GM12873 (cell line): ENCODE data around the gene PRKAR2B.

ENCODE experiments used
- TF ChIP-seq, protein P1 (sequence below): IDR thresholded peaks from 2 replicates; pipeline ENCODE4 v1.5.1; 2012; ENCODE audit warnings: low read depth, mild to moderate bottlenecking, moderate library complexity, low read length, control low read depth; ENCODE audit not compliant: insufficient read depth; ENCODE audit errors: missing control alignments

The PRKAR2B gene

DNA sequence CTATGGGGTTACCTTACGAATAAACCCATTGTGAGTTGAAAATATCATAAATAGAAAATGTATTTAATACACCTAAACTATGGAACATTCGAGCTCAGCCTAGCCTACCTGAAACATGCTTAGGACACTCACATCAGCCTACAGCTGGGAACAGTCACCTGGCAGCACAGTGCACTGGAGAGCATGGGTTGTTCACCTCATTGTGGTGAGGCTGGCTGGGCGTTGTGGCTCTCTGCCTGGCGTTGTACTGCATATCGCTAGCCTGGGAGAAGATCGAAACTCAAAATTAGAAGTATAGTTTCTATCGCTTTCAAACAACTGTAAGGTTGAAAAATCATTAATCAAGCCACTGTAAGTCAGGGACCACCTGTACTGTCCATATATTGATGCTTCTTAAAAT lies 107.0 kb downstream of the PRKAR2B start:
- TF ChIP-seq, protein P1, sequence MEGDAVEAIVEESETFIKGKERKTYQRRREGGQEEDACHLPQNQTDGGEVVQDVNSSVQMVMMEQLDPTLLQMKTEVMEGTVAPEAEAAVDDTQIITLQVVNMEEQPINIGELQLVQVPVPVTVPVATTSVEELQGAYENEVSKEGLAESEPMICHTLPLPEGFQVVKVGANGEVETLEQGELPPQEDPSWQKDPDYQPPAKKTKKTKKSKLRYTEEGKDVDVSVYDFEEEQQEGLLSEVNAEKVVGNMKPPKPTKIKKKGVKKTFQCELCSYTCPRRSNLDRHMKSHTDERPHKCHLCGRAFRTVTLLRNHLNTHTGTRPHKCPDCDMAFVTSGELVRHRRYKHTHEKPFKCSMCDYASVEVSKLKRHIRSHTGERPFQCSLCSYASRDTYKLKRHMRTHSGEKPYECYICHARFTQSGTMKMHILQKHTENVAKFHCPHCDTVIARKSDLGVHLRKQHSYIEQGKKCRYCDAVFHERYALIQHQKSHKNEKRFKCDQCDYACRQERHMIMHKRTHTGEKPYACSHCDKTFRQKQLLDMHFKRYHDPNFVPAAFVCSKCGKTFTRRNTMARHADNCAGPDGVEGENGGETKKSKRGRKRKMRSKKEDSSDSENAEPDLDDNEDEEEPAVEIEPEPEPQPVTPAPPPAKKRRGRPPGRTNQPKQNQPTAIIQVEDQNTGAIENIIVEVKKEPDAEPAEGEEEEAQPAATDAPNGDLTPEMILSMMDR = no peak

DNA sequence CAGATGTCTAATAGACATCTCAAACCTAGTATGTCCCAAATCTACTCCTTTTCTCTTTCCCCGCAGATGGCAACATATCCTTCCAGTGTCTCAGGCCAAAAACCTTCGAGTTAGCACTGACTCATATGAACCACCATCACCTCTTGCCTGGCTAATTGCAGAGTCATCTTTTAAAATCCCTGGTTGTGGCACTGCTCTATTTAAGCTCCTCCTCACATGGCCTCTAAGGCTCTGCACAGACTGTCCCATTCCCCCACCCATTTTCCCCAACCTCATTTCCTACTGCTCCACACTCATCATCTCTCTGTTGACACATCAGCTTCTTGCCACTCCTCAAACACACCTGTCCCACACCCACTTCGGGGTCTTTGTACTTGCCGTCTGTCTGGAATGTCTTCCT lies 107.5 kb downstream of the PRKAR2B start:
- TF ChIP-seq, protein P1 = no peak

DNA sequence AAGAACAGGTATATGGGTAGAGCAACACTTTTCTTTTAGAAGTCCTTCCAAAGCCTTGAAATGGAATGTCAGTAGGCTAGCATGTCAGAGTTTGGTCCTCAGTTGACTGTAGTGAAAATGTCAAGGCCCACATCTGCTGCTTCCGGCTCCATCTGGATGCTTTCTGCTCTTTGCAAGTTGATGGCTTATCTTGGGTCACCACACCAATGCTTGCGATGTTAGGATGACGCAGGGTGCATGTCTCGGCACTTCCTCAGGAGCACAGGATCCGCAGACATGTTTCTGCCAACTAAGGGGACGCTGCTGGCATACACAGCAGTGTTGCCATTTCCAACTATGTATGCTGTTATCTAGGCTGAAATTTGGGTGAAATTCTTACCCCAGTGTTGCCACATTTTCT lies 110.3 kb downstream of the PRKAR2B start:
- TF ChIP-seq, protein P1 = no peak

DNA sequence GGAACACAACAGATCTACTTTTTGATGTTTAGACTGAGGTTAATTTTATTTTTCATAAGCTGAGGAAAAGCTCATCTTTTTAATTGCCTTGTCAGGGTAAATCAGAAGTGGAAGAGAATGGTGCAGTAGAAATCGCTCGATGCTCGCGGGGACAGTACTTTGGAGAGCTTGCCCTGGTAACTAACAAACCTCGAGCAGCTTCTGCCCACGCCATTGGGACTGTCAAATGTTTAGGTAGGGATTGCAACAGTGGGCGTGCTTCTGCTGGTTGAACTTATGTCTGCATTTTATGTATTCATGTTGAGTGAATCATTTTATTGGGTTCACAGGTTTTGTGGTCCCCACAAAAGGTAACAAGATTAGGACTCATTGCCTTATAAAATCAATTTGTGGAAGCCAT lies 112.6 kb downstream of the PRKAR2B start:
- TF ChIP-seq, protein P1 = no peak

DNA sequence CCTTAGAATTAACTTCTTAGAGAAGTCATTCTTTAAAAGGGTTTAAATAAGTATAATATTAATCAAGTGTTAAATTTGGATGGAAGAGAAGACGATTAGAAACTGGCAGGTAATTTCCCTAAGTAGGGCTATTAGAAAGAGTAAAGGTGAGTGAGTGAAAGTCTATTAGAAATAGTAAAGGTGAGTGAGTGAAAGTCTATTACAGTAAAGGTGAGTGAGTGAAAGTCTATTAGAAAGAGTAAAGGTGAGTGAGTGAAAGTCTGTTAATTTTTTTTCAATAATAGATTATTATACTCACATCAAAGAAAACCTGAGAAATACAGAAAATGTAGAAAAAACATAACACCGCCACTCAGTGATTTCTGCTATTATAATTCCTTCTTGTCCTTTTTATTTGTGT lies 113.5 kb downstream of the PRKAR2B start:
- TF ChIP-seq, protein P1 = no peak

DNA sequence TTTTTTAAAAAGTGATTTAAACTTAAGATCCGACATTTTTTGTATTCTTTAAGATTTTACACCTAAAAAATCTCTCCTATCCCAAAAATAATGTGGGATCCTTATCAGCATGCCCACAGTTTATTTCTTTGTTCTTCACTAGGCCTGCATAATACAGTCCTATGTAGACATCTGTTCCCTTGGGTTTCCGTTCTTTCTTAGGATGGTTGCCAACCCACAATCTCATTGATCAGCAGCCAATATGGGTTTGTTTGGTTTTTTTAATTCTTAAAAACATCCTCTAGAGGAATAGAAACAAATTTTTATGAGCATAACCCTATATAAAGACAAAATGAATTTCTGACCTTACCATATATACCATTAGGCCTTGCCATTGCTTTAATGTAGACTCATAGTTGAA lies 115.9 kb downstream of the PRKAR2B start:
- TF ChIP-seq, protein P1 = no peak

DNA sequence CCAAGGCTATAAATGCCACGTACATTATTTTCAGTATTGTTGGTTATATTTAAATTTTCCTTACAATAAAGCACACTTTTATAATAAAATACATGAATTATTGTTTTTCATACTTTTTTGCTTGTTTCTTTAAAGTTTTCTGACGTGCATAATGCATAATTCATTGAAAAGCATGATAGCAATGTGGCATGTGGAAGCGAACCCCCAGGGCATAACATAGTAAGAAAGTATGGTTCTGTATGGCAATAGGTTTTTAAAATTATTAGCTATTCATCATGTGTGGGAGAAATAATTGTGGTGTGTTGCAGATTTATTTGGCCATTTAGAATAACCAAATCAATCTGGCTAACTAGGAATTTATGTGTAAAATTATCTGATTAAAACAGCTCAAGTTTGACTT lies 116.9 kb downstream of the PRKAR2B start:
- TF ChIP-seq, protein P1 = no peak
